Middle frontal gyrus (tissue), 1 donor: Measurements from ENCODE around the gene FBXO22.
"Not testable (repeated sequence)": the region's sequence is repeated elsewhere in the genome, so short reads cannot be mapped to it uniquely, and the experiment has no call there.

Experiments used
- DNase-seq: peaks from one replicate; pipeline ENCODE4 v3.0.0-alpha.2; 2015; ENCODE audit warnings: low spot score; ENCODE audit errors: extremely low spot score

Gene FBXO22

DNA sequence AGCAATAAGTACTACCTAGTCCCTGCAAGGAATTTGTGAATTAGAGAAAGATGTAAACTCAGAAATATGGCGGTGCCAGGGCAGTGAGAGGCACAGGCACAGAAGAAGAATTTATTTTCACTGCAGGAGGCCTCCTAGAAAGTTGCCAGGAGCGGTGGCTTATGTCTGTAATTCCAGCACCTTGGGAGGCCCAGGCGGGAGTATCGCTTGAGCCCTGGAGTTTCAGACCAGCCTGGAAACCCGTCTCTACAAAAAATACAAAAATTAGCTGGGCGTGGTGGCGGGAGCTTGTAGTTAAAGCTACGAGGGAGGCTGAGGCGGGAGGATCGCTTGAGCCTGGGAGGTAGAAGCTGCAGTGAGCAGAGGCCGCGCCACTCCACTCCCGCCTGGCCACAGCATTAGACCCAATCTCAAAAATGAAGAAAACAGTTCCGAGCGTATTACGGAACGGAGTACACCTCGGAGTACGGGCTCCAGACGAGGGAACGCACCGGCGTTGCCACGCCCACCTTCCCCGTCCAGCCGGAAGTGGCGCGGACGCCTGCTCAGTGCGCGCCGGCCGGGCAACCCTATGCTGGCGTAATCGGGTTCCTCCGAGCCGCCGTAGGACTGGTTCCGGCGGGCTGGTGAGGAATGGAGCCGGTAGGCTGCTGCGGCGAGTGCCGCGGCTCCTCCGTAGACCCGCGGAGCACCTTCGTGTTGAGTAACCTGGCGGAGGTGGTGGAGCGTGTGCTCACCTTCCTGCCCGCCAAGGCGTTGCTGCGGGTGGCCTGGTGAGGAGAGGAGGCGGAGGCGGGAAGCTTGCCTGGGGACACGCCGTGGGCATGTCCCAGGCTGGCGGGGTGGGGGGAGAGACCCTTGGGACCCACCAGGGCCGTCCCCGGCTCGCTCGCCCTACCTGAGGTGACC, at the start of gene FBXO22:
FBXO22 (plus strand) TSS at position 548 of the 909 bp plus-strand sequence; CDS start at position 634, 86 bp downstream.
- peak; percentile 78 for DNase-seq

- no peak for DNase-seq
Observed at GRCh38 chr15:75857886-75858285, 45.8 kb upstream of the FBXO22 start.

DNA sequence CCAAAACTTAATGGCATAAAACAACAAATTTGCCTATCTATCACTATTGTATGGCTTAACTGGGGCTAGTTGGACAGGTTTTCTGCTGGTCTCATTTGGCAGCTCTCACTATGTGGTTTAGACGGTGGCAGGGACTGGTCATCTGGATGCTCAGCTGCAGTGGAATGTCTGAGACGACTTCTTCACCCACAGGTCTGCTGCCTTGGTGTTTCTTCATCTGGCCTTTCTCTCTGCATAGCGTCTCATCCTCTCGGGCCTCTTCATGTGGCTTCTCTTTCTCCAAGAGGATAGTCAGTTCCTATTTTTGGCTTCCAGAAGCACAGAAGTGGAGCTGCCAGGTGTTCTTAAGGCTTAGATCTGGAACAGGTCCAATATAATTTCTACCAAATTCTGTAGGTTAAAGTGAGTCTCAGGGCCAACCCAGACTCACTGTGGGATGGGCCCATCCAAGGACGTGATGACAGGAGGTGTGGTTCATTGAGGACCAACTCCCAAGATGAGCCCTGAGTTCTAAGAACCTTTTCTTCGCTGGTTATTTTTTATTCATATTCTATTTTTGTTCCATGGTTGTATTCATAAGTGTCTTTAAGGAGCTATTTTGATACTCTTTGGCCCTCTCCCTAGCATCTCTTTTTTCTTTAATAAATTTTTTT, 41.8 kb upstream of the FBXO22 start:
- no peak for DNase-seq

- DNase-seq = no peak
Observed at GRCh38 chr15:75862796-75863195, 40.9 kb upstream of the FBXO22 start.

- DNase-seq = no peak
Observed at GRCh38 chr15:75864213-75865059, 39.2 kb upstream of the FBXO22 start.

GRCh38 chr15:75866045-75866444, 37.6 kb upstream of the FBXO22 start:
- DNase-seq = not testable (repeated sequence)

- no peak for DNase-seq
Observed at GRCh38 chr15:75866916-75867315, 36.8 kb upstream of the FBXO22 start.

GRCh38 chr15:75867449-75867848, 36.2 kb upstream of the FBXO22 start:
- no peak for DNase-seq

- no peak for DNase-seq
Observed at GRCh38 chr15:75868019-75868418, 35.7 kb upstream of the FBXO22 start.

- DNase-seq = no peak
Observed at GRCh38 chr15:75869446-75869845, 34.2 kb upstream of the FBXO22 start.

GRCh38 chr15:75871589-75871988, 32.1 kb upstream of the FBXO22 start:
- DNase-seq = not testable (repeated sequence)

GRCh38 chr15:75872403-75872990, 31.2 kb upstream of the FBXO22 start:
- DNase-seq = no peak

DNA sequence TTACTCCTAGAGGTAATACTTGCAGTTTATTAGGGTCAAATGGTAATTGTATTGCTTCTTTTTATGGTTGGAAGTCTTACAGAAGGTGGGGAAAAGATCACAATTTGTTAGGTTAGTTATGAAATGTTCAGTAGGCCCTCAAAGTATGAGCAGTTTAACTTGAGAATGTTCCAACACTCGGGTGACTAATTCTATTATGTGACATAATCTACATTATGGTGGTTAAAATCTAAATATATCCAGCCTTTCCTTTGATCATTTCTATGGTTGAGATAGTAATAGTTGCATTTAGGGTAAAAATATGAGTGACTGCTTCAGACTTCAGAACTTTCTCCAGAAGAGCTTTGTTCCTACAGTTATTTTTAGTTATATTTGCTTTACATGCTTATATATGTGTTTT, 19.6 kb upstream of the FBXO22 start:
- DNase-seq = no peak

GRCh38 chr15:75887178-75887577, 16.5 kb upstream of the FBXO22 start:
- no peak for DNase-seq

DNA sequence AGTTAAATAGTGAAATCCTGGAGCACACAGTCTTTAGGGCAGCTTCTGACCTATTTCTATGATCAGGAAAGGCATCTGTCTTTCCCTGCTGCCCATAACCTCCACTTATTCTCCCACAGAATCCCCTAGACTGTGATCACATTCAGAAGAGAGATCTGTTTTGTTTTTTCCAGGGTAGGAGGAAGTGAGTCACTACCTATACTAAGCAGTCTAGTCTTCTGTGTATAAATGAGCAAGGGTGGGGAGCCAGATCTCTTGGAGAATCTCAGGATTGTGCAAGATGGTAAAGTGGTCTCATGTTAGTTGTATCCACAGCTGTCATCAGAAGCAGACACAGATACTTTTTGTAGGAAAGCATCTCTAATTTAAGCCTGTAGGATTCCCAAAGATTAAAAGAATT, 11.8 kb upstream of the FBXO22 start:
- no peak for DNase-seq

DNA sequence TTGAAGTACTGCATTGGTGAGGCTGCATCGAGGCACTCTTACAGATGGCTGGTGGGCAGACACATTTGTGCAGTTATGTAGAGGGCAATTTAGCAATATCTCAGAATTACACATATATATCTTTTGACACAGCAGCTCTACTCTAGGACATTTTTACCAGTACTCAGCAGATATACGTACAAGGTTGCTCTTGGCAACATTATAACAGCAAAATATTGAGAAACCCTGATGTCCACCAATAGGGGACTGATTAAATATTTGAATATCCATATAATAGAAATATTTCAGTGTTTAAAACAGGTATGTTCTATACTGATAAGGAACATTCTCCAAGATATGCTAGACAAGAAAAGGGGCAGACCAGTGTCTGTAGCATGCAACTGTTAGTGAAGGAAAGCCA, 7.9 kb upstream of the FBXO22 start:
- DNase-seq = no peak

GRCh38 chr15:75900577-75900976, 3.1 kb upstream of the FBXO22 start:
- DNase-seq = no peak

DNA sequence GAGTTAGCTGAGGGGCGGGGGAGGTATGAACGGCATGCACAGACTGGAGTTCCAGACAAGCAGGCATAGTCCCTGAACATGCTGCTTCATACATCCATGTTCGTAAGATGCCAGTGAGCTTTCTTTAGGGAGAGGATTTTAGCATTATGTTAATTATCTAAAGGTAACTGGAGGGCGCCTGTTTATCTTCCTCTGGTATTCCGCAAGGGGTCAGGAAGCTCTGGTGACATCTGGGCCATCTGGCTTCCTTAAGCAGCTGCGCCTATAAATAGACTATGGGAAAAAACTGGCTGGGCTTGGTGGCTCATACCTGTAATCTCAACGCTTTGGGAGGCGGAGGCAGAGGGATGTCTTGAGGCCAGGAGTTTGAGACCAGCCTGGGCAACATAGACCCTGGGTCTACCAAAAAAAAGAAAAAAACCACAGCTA, 1.5 kb upstream of the FBXO22 start:
- no peak for DNase-seq

- DNase-seq = no peak
Observed at GRCh38 chr15:75905231-75905630, 1.6 kb downstream of the FBXO22 start.

DNA sequence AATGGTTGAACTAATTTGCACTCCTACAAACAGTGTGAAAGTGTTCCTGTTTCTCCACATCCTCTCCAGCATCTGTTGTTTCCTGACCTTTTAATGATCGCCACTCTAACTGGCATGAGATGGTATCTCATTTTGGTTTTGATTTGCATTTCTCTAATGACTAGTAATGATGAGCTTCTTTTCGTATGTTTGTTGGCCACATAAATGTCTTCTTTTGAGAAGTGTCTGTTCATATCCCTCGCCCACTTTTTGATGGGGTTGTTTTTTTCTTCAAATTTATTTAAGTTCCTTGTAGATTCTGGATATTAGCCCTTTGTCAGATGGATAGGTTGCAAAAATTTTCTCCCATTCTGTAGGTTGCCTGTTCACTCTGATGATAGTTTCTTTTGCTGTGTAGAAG, 6.7 kb downstream of the FBXO22 start:
- not testable (repeated sequence) for DNase-seq

GRCh38 chr15:75916978-75917377, 13.3 kb downstream of the FBXO22 start:
- DNase-seq = no peak
